K562 (cell line): ENCODE measurements around the gene PDCD1. TPM values are rescaled to one million over a fixed set of nuclear protein-coding genes. Genes with fewer than 3 reads are reported as not detected.

Source experiments
- ATAC-seq: fragments of 200-7000 bp; cut with Tn5 transposase; 3 replicates; pipeline ENCODE4 v1.9.1; 2020; ENCODE audit warnings: moderate library complexity
- BruUV-seq: library from RNA; stranded (reverse); fragments of 400-500 nt; replicated peaks from 2 replicates; lab custom pipeline; 2021; lab: Mats Ljungman, UMichigan
- CTCF ChIA-PET: fragments of 300-600 bp; formaldehyde crosslinking; extraction: SDS; loops from one replicate; lab custom pipeline; 2021; ENCODE audit warnings: low intra/inter-chr PET ratio; lab: Yijun Ruan, JAX
- POLR2A ChIA-PET: fragments of 300-600, 350-650 bp; sonication (Branson Sonifier 250); formaldehyde crosslinking; extraction: SDS; loops from one replicate; lab custom pipeline; 2021; ENCODE audit warnings: antibody characterized with exemption, inconsistent platforms; lab: Yijun Ruan, JAX
- DNase-seq, 4 experiments: peaks; one replicate each; pipeline versions ENCODE4 v3.0.0 to v3.0.0-alpha.2; 2011 to 2018; ENCODE audit warnings: low spot score in 3 of 4, mixed read lengths in 3 of 4; ENCODE audit errors: extremely low read depth in 1 of 4
- FAIRE-seq: peaks from 2 replicates; lab custom pipeline; 2011; peaks lifted over from hg19 to GRCh38; lab: Jason Lieb, UNC
- H2AFZ ChIP-seq: 2 replicates; pipeline ENCODE4 v1.6.0; 2011; ENCODE audit warnings: low read depth, low read length, control low read depth, inconsistent platforms
- H3K27ac ChIP-seq: fragments of 200-600 bp; 3 replicates; pipeline ENCODE4 v1.8.0; 2011; ENCODE audit warnings: low read depth, mild to moderate bottlenecking, control low read depth, inconsistent platforms, low read length, moderate library complexity, mixed read lengths; ENCODE audit errors: extremely low read depth
- H3K27me3 ChIP-seq, 2 experiments: fragments of 300-600 bp in 1 of 2; 2 replicates in 1 of 2; 3 replicates in 1 of 2; pipeline versions ENCODE4 v1.6.0 to v1.8.0; 2011; ENCODE audit warnings: inconsistent platforms in 2 of 2, low read length in 2 of 2, mild to moderate bottlenecking in 1 of 2, mixed read lengths in 1 of 2, moderate library complexity in 1 of 2; ENCODE audit not compliant: control insufficient read depth in 2 of 2, insufficient read depth in 2 of 2
- H3K36me3 ChIP-seq: fragments of 300-600 bp; 3 replicates; pipeline ENCODE4 v1.8.0; 2011; ENCODE audit warnings: mild to moderate bottlenecking, low read length, inconsistent platforms; ENCODE audit not compliant: control insufficient read depth, insufficient read depth
- H3K4me1 ChIP-seq, 2 experiments: fragments of 200-600 bp in 1 of 2; replicated peaks in 1 of 2; 2 replicates in 1 of 2; 3 replicates in 1 of 2; pipeline versions ENCODE4 v1.5.1 to v1.8.0; 2011; ENCODE audit warnings: inconsistent platforms in 2 of 2, low read length in 2 of 2, mild to moderate bottlenecking in 1 of 2, mixed read lengths in 1 of 2, moderate library complexity in 1 of 2; ENCODE audit not compliant: control insufficient read depth in 2 of 2, insufficient read depth in 2 of 2
- H3K4me2 ChIP-seq: 2 replicates; pipeline ENCODE4 v1.6.1; 2011; ENCODE audit warnings: low read length, control low read depth, inconsistent platforms, mixed read lengths; ENCODE audit not compliant: insufficient read depth
- H3K4me3 ChIP-seq: fragments of 200-600 bp; sonication (generic), shearing (Covaris generic); 2 replicates; pipeline ENCODE4 v1.5.1; 2016; ENCODE audit warnings: control low read depth, inconsistent platforms
- H3K79me2 ChIP-seq: fragments of 200-600 bp; 3 replicates; pipeline ENCODE4 v1.8.0; 2011; ENCODE audit warnings: low read length, inconsistent platforms; ENCODE audit not compliant: control insufficient read depth, insufficient read depth
- H3K9ac ChIP-seq, 2 experiments: 2 replicates each; pipeline versions ENCODE4 v1.6.0 to v1.6.1; 2011; ENCODE audit warnings: low read depth in 2 of 2, low read length in 2 of 2, control low read depth in 1 of 2, inconsistent platforms in 1 of 2, mild to moderate bottlenecking in 1 of 2, mixed read lengths in 1 of 2; ENCODE audit not compliant: insufficient read depth in 1 of 2
- H3K9me1 ChIP-seq: one replicate; pipeline ENCODE4 v1.6.0; 2011; ENCODE audit warnings: inconsistent platforms, mild to moderate bottlenecking, low read length, moderate library complexity; ENCODE audit not compliant: control insufficient read depth, insufficient read depth
- H3K9me3 ChIP-seq: replicated peaks from 2 replicates; pipeline ENCODE4 v1.5.1; 2011; ENCODE audit warnings: low read depth, low read length, inconsistent platforms; ENCODE audit not compliant: control insufficient read depth, insufficient read depth
- H4K20me1 ChIP-seq: replicated peaks from 2 replicates; pipeline ENCODE4 v1.6.1; 2011; ENCODE audit warnings: low read length, inconsistent platforms, mixed read lengths; ENCODE audit not compliant: control insufficient read depth, insufficient read depth
- CBX8 ChIP-seq: fragments of 200-600 bp; sonication (generic); IDR thresholded peaks from 2 replicates; pipeline ENCODE4 v1.6.1; 2012; ENCODE audit warnings: borderline replicate concordance, mixed run types, low read depth, mild to moderate bottlenecking, moderate library complexity, mixed read lengths, low read length, control low read depth, inconsistent platforms; ENCODE audit not compliant: poor library complexity, severe bottlenecking; ENCODE audit errors: extremely low read depth
- CHCHD3 ChIP-seq: fragments of 250-450 bp; sonication (Bioruptor Pico); IDR thresholded peaks from 2 replicates; pipeline ENCODE4 v2.1.2; 2022; ENCODE audit warnings: mild to moderate bottlenecking
- CXXC5 ChIP-seq: fragments of 250-450 bp; sonication (Bioruptor Pico); IDR thresholded peaks from 2 replicates; pipeline ENCODE4 v1.8.0; 2022; ENCODE audit warnings: inconsistent platforms, mild to moderate bottlenecking, moderate library complexity
- KLF6 ChIP-seq: fragments of 250-450 bp; sonication (Bioruptor Pico); IDR thresholded peaks from 2 replicates; pipeline ENCODE4 v1.4.0; 2020; ENCODE audit warnings: mild to moderate bottlenecking, moderate library complexity, borderline replicate concordance
- RERE ChIP-seq: sonication (generic); formaldehyde crosslinking; IDR thresholded peaks from 2 replicates; pipeline ENCODE4 v1.8.0; 2023; ENCODE audit warnings: missing genetic modification reagents, mild to moderate bottlenecking, borderline replicate concordance
- ZBTB1 ChIP-seq: sonication (generic); formaldehyde crosslinking; IDR thresholded peaks from 2 replicates; pipeline ENCODE4 v1.8.1; 2023; ENCODE audit warnings: missing genetic modification reagents, low read depth, mild to moderate bottlenecking, borderline replicate concordance
- ZNF586 ChIP-seq: fragments of 450-650 bp; formaldehyde crosslinking; conservative IDR thresholded peaks from 2 replicates; pipeline ENCODE4 v1.4.0; 2020; ENCODE audit warnings: mild to moderate bottlenecking, moderate library complexity
- WGBS: fragments of 100-300 bp; shearing (Covaris generic); methylation state at CpG from one replicate; pipeline ENCODE4 v1.1.6; 2016; ENCODE audit warnings: low coverage, mixed read lengths; ENCODE audit not compliant: insufficient coverage; ENCODE audit errors: missing lambda C conversion rate; 5-methylcytosine and 5-hydroxymethylcytosine counted together
- in situ Hi-C: fragments of 300-500 bp; cut with MboI; formaldehyde crosslinking; loops from 4 replicates; pipeline ENCODE4 v1.15.0; 2018; ENCODE audit warnings: inconsistent platforms, mixed read lengths
- intact Hi-C: fragments of 100-400 bp; cut with micrococcal nuclease; formaldehyde crosslinking; loops from 2 replicates; pipeline ENCODE4 v1.14.2; 2022
- polyA plus RNA-seq, 8 experiments: library from polyadenylated mRNA; depleted of rRNA in 4 of 8; stranded (reverse) in 5 of 8; unstranded in 3 of 8; fragments of >200 nt; fragmentation: Nextera tagmentation in 2 of 8; fragmentation: Illumina TruSeq in 1 of 8; extraction: Ambion mirVana in 2 of 8; extraction: Trizol in 1 of 8; gene quantifications; 2 replicates each; pipeline versions ENCODE4 v1.2.1 to v1.2.3, GENCODE V29; 2011 to 2014; ENCODE audit warnings: inconsistent platforms in 1 of 8, missing spikeins in 1 of 8
- total RNA-seq, 7 experiments: library from RNA; depleted of rRNA in 6 of 7; stranded (reverse); fragments of >200 nt in 6 of 7; fragmentation: Illumina TruSeq in 2 of 7; extraction: Trizol in 2 of 7; gene quantifications; 2 replicates each; pipeline versions ENCODE4 v1.2.1 to v1.2.3, GENCODE V29; 2011 to 2021; ENCODE audit warnings: low replicate concordance in 1 of 7

PDCD1 gene
- total and polyA plus RNA-seq, 9 of the 15 experiments (the other 6 are each of a cell fraction or from before 2014, with no cell fraction given): 0.15 to 2.5 (median 1.0) TPM; not detected in 2

- Histone ChIP-seq H3K36me3 (no peaks in the 10 kb centered on the region), H2AFZ (no peak overlapping the region), H3K4me2 (no peak overlapping the region), H3K9me1 (no peaks in the 10 kb centered on the region), H3K27me3 (no peaks in the 10 kb centered on the region), H3K27ac (no peak overlapping the region), H3K4me1 (peaks cover 0 to 43% of the 10 kb centered on the region in 2 experiments; a peak in 2 of 5 replicates), H3K9me3 (no peaks in the 10 kb centered on the region), H3K4me3 (no peak overlapping the region), H4K20me1 (no peaks in the 10 kb centered on the region), H3K79me2 (no peaks in the 10 kb centered on the region), H3K9ac (no peak overlapping the region)
- DNase-seq (no peak), ATAC-seq (no peak), FAIRE-seq (no peak)
- ChIA-PET CTCF (no interaction called here), POLR2A (no interaction called here)
- BruUV-seq: no TSS peak
- no peak for TF ChIP-seq ZBTB1
- intact Hi-C loops (no loop called here), in situ Hi-C loops (no loop called here)
- 60% methylated on average over 17 of the region's 30 CpGs for WGBS
Measured at GRCh38 chr2:241898463-241899270, 40.0 kb upstream of the PDCD1 start.

GRCh38 chr2:241897231-241897916 is 38.7 kb upstream of the PDCD1 start:
- intact Hi-C loops: no loop called here
- TF ChIP-seq CBX8 (no peak), CXXC5 (CRISPR knock-in tag) (no peak), CHCHD3 (CRISPR knock-in tag) (no peak), ZNF586 (no peak), KLF6 (CRISPR knock-in tag) (no peak), RERE (CRISPR knock-in tag) (no peak)

More at GRCh38 chr2:241897231-241897916, 38.7 kb upstream of the PDCD1 start:
- H3K79me2 ChIP-seq: no peaks in the 10 kb centered on the region
- BruUV-seq: no TSS peak
- ATAC-seq (no peak), DNase-seq (no peak), FAIRE-seq (no peak)
- ChIA-PET POLR2A (no interaction called here), CTCF (no interaction called here)
- H3K27me3 ChIP-seq: no peaks in the 10 kb centered on the region; a peak in 1 of 5 replicates
- H3K4me1 ChIP-seq: peaks cover 8 to 46% of the 10 kb centered on the region in 2 experiments
- no peak overlapping the region for H3K27ac ChIP-seq
- H3K36me3 ChIP-seq: no peaks in the 10 kb centered on the region
- WGBS: 84% methylated on average over 14 of the region's 17 CpGs
- no peak overlapping the region for H3K4me3 ChIP-seq
- no peaks in the 10 kb centered on the region for H3K9me3 ChIP-seq
- H2AFZ ChIP-seq: no peak overlapping the region
- in situ Hi-C loops: no loop called here
- peaks cover 1% of the 10 kb centered on the region for H3K9me1 ChIP-seq
- no peak overlapping the region for H3K4me2 ChIP-seq
- H4K20me1 ChIP-seq: no peaks in the 10 kb centered on the region; the same call in 1 of the 2 replicates
- H3K9ac ChIP-seq: no peak overlapping the region
